Left ventricle myocardium inferior (tissue), 1 donor: ENCODE data around the gene CECR2. TPM values are rescaled to one million over a fixed set of nuclear protein-coding genes. Genes with fewer than 3 reads are reported as not detected.

ENCODE experiments used
- DNase-seq: peaks from one replicate; pipeline ENCODE4 v3.0.0-alpha.2; 2020
- H3K27ac ChIP-seq: fragments of 200-600 bp; replicated peaks from 2 replicates; pipeline ENCODE4 v1.8.0; 2021
- H3K27me3 ChIP-seq: fragments of 200-600 bp; 2 replicates; pipeline ENCODE4 v1.8.0; 2021; ENCODE audit warnings: low read depth
- H3K36me3 ChIP-seq: fragments of 200-600 bp; 2 replicates; pipeline ENCODE4 v1.8.0; 2021
- H3K4me1 ChIP-seq: fragments of 200-600 bp; 2 replicates; pipeline ENCODE4 v1.8.0; 2021
- H3K4me3 ChIP-seq: fragments of 200-600 bp; 2 replicates; pipeline ENCODE4 v1.8.0; 2021; ENCODE audit warnings: mild to moderate bottlenecking, moderate library complexity
- H3K9me3 ChIP-seq: fragments of 200-600 bp; replicated peaks from 2 replicates; pipeline ENCODE4 v1.8.0; 2021
- CTCF ChIP-seq: fragments of 200-600 bp; IDR thresholded peaks from 2 replicates; pipeline ENCODE4 v1.8.0; 2021; ENCODE audit warnings: antibody characterized with exemption, mild to moderate bottlenecking, borderline replicate concordance
- intact Hi-C: fragments of 100-400 bp; cut with micrococcal nuclease; formaldehyde crosslinking; loops from one replicate; pipeline ENCODE4 v1.11.0; 2022
- total RNA-seq: library from RNA; stranded (reverse); fragmentation: NEBNext Ultra II Directional; extraction: Animal tissue kit (Norgen Biotek cat#: 25700); gene quantifications from one replicate; pipeline ENCODE4 v1.2.1, GENCODE V29; 2021
- donor health status: DM: no; HTN: yes; CAD: no; lungs with severe emphysema.

The CECR2 gene
- total RNA-seq, 1 donor from 2014 or later, result 3.1 TPM

GRCh38 chr22:17486719-17487118 lies 117.5 kb downstream of the CECR2 start:
- Histone ChIP-seq H3K27ac (no peak overlapping the region), H3K4me1 (peaks cover 26% of the 10 kb centered on the region), H3K4me3 (no peak overlapping the region), H3K9me3 (no peaks in the 10 kb centered on the region), H3K36me3 (no peaks in the 10 kb centered on the region), H3K27me3 (no peaks in the 10 kb centered on the region)
- DNase-seq, result no peak
- intact Hi-C loops, result no loop called here
- TF ChIP-seq CTCF, result no peak

GRCh38 chr22:17489101-17489500 lies 119.8 kb downstream of the CECR2 start:
- TF ChIP-seq CTCF, result no peak
- no peak for DNase-seq
- no peaks in the 10 kb centered on the region for H3K27me3 ChIP-seq
- intact Hi-C loops, result no loop called here
- no peaks in the 10 kb centered on the region for H3K9me3 ChIP-seq
- no peak overlapping the region for H3K4me3 ChIP-seq
- no peaks in the 10 kb centered on the region for H3K36me3 ChIP-seq
- H3K4me1 ChIP-seq, result peaks cover 36% of the 10 kb centered on the region
- no peak overlapping the region for H3K27ac ChIP-seq

GRCh38 chr22:17491090-17491640 lies 121.9 kb downstream of the CECR2 start:
- Histone ChIP-seq H3K36me3 (no peaks in the 10 kb centered on the region), H3K4me1 (peaks cover 22% of the 10 kb centered on the region), H3K9me3 (no peaks in the 10 kb centered on the region), H3K4me3 (no peak overlapping the region), H3K27ac (peak overlapping the region; percentile 66), H3K27me3 (no peaks in the 10 kb centered on the region)
- DNase-seq, result no peak
- no peak for TF ChIP-seq CTCF
- intact Hi-C loops, result no loop called here

DNA sequence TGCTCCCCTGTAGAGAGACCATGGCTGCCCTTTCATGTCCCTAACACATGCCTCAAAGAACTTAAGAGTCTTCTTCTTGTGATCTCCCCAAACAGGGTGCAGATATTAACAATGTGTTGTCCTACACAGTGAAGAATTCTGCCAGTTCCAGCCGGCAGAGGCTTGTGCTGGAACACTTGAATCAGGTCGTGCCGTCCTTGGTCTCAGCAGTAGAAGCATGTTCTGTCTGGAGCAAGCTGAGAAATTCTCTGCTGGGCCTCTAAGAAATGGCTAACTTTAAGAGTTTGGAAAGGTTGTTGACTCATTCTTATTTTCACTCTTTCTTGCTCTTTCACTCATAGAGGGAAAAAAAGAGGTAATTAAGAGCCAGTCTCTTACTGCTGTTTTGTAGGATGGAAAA lies 123.0 kb downstream of the CECR2 start:
- no peak overlapping the region for H3K4me3 ChIP-seq

GRCh38 chr22:17493419-17493981 lies 124.2 kb downstream of the CECR2 start:
- intact Hi-C loops, result no loop called here
- no peak for TF ChIP-seq CTCF
- H3K4me3 ChIP-seq, result no peak overlapping the region
- H3K27me3 ChIP-seq, result no peaks in the 10 kb centered on the region
- no peak for DNase-seq
- H3K9me3 ChIP-seq, result no peaks in the 10 kb centered on the region
- H3K27ac ChIP-seq, result peak overlapping the region; percentile 66
- no peaks in the 10 kb centered on the region for H3K36me3 ChIP-seq
- H3K4me1 ChIP-seq, result peaks cover 22% of the 10 kb centered on the region

More for the DNA sequence above, 123.0 kb downstream of the CECR2 start:
- no peaks in the 10 kb centered on the region for H3K36me3 ChIP-seq
- H3K27me3 ChIP-seq, result no peaks in the 10 kb centered on the region
- peak; percentile 21 for DNase-seq
- H3K27ac ChIP-seq, result peak overlapping the region; percentile 66
- peaks cover 22% of the 10 kb centered on the region for H3K4me1 ChIP-seq
- no peaks in the 10 kb centered on the region for H3K9me3 ChIP-seq
- intact Hi-C loops, result no loop called here
- TF ChIP-seq CTCF, result no peak
